HG03097 (cell line): ENCODE results near the gene UNC50.
A peak's percentile ranks its signal among the peaks of the same experiment; 100 is the strongest.
"Not testable (repeated sequence)": the region's sequence is repeated elsewhere in the genome, so short reads cannot be mapped to it uniquely, and the experiment has no call there.

Experiments
- ATAC-seq: cut with Tn5 transposase; IDR thresholded peaks from one replicate; pipeline ENCODE4 v1.9.1; 2021; ENCODE audit not compliant: unreplicated experiment, low FRiP score

The UNC50 gene

GRCh38 chr2:98573426-98573825, 35.0 kb upstream of the UNC50 start:
- ATAC-seq: no peak

- ATAC-seq: no peak
These were observed 31.6 kb upstream of the UNC50 start for GRCh38 chr2:98576666-98577312.

GRCh38 chr2:98577313-98577712, 31.1 kb upstream of the UNC50 start:
- ATAC-seq: no peak

- no peak for ATAC-seq
These were observed 30.2 kb upstream of the UNC50 start for GRCh38 chr2:98578231-98578630.

GRCh38 chr2:98579926-98580325, 28.5 kb upstream of the UNC50 start:
- no peak for ATAC-seq

- ATAC-seq: no peak
These were observed 27.6 kb upstream of the UNC50 start for GRCh38 chr2:98580656-98581284.

- no peak for ATAC-seq
These were observed 25.9 kb upstream of the UNC50 start for GRCh38 chr2:98582523-98582922.

GRCh38 chr2:98583276-98583675, 25.1 kb upstream of the UNC50 start:
- no peak for ATAC-seq

GRCh38 chr2:98583816-98584618, 24.4 kb upstream of the UNC50 start:
- no peak for ATAC-seq

- ATAC-seq: no peak
These were observed 23.0 kb upstream of the UNC50 start for GRCh38 chr2:98585386-98585785.

- no peak for ATAC-seq
These were observed 21.7 kb upstream of the UNC50 start for GRCh38 chr2:98586551-98587140.

GRCh38 chr2:98588880-98589431, 19.4 kb upstream of the UNC50 start:
- no peak for ATAC-seq

- ATAC-seq: no peak
These were observed 18.9 kb upstream of the UNC50 start for GRCh38 chr2:98589489-98589888.

GRCh38 chr2:98592565-98592964, 15.8 kb upstream of the UNC50 start:
- ATAC-seq: no peak

GRCh38 chr2:98594665-98595064, 13.7 kb upstream of the UNC50 start:
- not testable (repeated sequence) for ATAC-seq

- ATAC-seq: no peak
These were observed 9.5 kb upstream of the UNC50 start for GRCh38 chr2:98598781-98599428.

GRCh38 chr2:98601532-98602132, 6.8 kb upstream of the UNC50 start:
- peak; percentile 48 for ATAC-seq

GRCh38 chr2:98604547-98604946, 3.8 kb upstream of the UNC50 start:
- no peak for ATAC-seq

GRCh38 chr2:98605076-98605475, 3.3 kb upstream of the UNC50 start:
- no peak for ATAC-seq

GRCh38 chr2:98606431-98606830, 2.0 kb upstream of the UNC50 start:
- no peak for ATAC-seq
